Trophoblast cell (in vitro differentiated cells and primary cell): Measurements from ENCODE around the gene SLC5A3.

Experiments used
- DNase-seq, 2 donors: peaks; one replicate each; pipeline ENCODE4 v3.0.0-alpha.2; 2016
- H2AFZ ChIP-seq: 2 replicates; pipeline ENCODE4 v1.6.1; 2013; ENCODE audit warnings: low read length, moderate library complexity, mild to moderate bottlenecking; ENCODE audit not compliant: insufficient read depth, poor library complexity
- H2AK5ac ChIP-seq: 2 replicates; pipeline ENCODE4 v1.6.1; 2013; ENCODE audit warnings: mild to moderate bottlenecking, low read length
- H2BK120ac ChIP-seq: 2 replicates; pipeline ENCODE4 v1.6.1; 2013; ENCODE audit warnings: low read length, mild to moderate bottlenecking, moderate library complexity; ENCODE audit not compliant: insufficient read depth, poor library complexity
- H2BK12ac ChIP-seq: 2 replicates; pipeline ENCODE4 v1.6.1; 2013; ENCODE audit warnings: mild to moderate bottlenecking, low read length, moderate library complexity
- H2BK5ac ChIP-seq: 2 replicates; pipeline ENCODE4 v1.6.1; 2013; ENCODE audit warnings: low read length, low read depth, moderate library complexity, mild to moderate bottlenecking; ENCODE audit not compliant: poor library complexity
- H3K14ac ChIP-seq: 2 replicates; pipeline ENCODE4 v1.6.1; 2013; ENCODE audit warnings: mild to moderate bottlenecking, low read length
- H3K18ac ChIP-seq: 2 replicates; pipeline ENCODE4 v1.6.1; 2013; ENCODE audit warnings: mild to moderate bottlenecking, low read length
- H3K23ac ChIP-seq: 2 replicates; pipeline ENCODE4 v1.6.1; 2013; ENCODE audit warnings: low read length
- H3K27ac ChIP-seq: 2 replicates; pipeline ENCODE4 v1.5.1; 2013; ENCODE audit warnings: low read depth, mild to moderate bottlenecking, inconsistent platforms, low read length, moderate library complexity
- H3K27me3 ChIP-seq: 2 replicates; pipeline ENCODE4 v1.6.1; 2013; ENCODE audit warnings: inconsistent platforms, mild to moderate bottlenecking, low read length, moderate library complexity; ENCODE audit not compliant: insufficient read depth
- H3K36me3 ChIP-seq, 2 experiments: 1 replicate in 1 of 2; 2 replicates in 1 of 2; pipeline ENCODE4 v1.6.1; 2013; ENCODE audit warnings: low read length in 2 of 2, mild to moderate bottlenecking in 2 of 2, moderate library complexity in 1 of 2; ENCODE audit not compliant: insufficient read depth in 2 of 2, control insufficient read depth in 1 of 2
- H3K4ac ChIP-seq: 2 replicates; pipeline ENCODE4 v1.6.1; 2013; ENCODE audit warnings: low read depth, mild to moderate bottlenecking, low read length, moderate library complexity
- H3K4me1 ChIP-seq, 2 experiments: 1 replicate in 1 of 2; 2 replicates in 1 of 2; pipeline ENCODE4 v1.6.1; 2013; ENCODE audit warnings: low read length in 2 of 2, mild to moderate bottlenecking in 2 of 2, moderate library complexity in 1 of 2; ENCODE audit not compliant: insufficient read depth in 2 of 2, control insufficient read depth in 1 of 2
- H3K4me2 ChIP-seq: 2 replicates; pipeline ENCODE4 v1.6.1; 2013; ENCODE audit warnings: inconsistent platforms, mild to moderate bottlenecking, low read length, moderate library complexity
- H3K4me3 ChIP-seq: 2 replicates; pipeline ENCODE4 v1.5.1; 2013; ENCODE audit warnings: mild to moderate bottlenecking, low read depth, low read length, inconsistent platforms
- H3K79me1 ChIP-seq: one replicate; pipeline ENCODE4 v1.6.1; 2013; ENCODE audit warnings: low read length
- H3K79me2 ChIP-seq: 2 replicates; pipeline ENCODE4 v1.6.1; 2013; ENCODE audit warnings: low read length, mild to moderate bottlenecking; ENCODE audit not compliant: control insufficient read depth, insufficient read depth, poor library complexity
- H3K9ac ChIP-seq: 2 replicates; pipeline ENCODE4 v1.6.1; 2013; ENCODE audit warnings: mild to moderate bottlenecking, low read length
- H3K9me3 ChIP-seq: 2 replicates; pipeline ENCODE4 v1.6.1; 2013; ENCODE audit warnings: low read depth, mild to moderate bottlenecking, control low read depth, inconsistent platforms, low read length; ENCODE audit not compliant: insufficient read depth
- H4K12ac ChIP-seq: 2 replicates; pipeline ENCODE4 v1.6.1; 2013; ENCODE audit warnings: low read depth, mild to moderate bottlenecking, low read length, moderate library complexity
- H4K8ac ChIP-seq: 2 replicates; pipeline ENCODE4 v1.6.1; 2013; ENCODE audit warnings: low read depth, mild to moderate bottlenecking, low read length, moderate library complexity
- H4K91ac ChIP-seq: one replicate; pipeline ENCODE4 v1.6.1; 2013; ENCODE audit warnings: low read depth, mild to moderate bottlenecking, low read length, moderate library complexity
- WGBS: extraction: QIAGEN DNeasy Blood & Tissue Kit; methylation state at CpG from one replicate; pipeline ENCODE4 v1.1.7; 2013; ENCODE audit warnings: missing lambda C conversion rate; ENCODE audit not compliant: insufficient read length, insufficient coverage; ENCODE audit errors: extremely low coverage; 5-methylcytosine and 5-hydroxymethylcytosine counted together

Gene SLC5A3

DNA sequence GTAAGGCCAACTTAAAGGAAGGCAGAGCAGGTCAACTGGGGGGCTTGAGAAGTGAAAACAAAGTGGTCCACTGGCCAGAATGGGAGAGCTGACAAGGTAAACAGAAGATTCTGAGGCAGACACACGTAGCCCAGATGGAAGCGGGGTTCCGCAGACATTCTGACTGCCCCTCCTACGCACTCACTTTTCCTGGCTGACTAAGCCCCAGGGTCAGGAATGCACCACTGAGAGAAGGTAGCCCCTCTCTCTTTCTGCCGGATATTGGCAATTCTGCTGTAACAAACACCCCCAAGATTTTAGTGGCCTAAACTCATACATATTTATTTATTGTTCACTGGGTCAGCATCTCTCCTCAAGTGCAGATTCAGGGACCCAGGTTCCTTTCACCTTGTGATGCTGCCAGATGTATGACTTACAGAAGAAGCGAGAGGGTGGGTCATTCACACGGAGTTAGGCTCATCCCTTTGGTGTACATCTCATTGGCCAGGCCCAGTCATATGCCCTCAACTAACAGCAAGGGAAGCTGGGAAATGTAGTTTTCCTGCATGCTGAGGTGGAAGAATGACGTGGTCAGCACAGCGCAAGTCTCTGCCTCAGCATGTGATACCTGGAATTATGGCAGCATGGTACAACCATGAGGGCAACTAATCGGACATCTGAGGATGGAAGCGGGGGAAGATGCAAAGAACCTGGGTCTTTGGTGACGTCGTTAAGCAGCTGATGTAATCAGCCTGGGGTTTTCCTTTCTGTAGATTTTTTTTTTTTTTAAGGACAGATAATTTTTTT lies 43.4 kb upstream of the SLC5A3 start:
- H3K36me3 ChIP-seq = no peaks in the 10 kb centered on the region
- no peak overlapping the region for H2BK5ac ChIP-seq
- peak; percentile 89 to 95 for DNase-seq
- H3K4ac ChIP-seq = no peak overlapping the region
- no peak overlapping the region for H3K23ac ChIP-seq
- peak overlapping the region; percentile 48 for H4K8ac ChIP-seq
- H3K79me2 ChIP-seq = no peaks in the 10 kb centered on the region
- H3K27ac ChIP-seq = no peak overlapping the region
- WGBS = no CpG with 5 or more reads among the region's 13 CpGs
- peak overlapping the region; percentile 48 for H3K4me2 ChIP-seq
- H2BK120ac ChIP-seq = no peak overlapping the region
- H3K4me1 ChIP-seq = peaks cover 0 to 3% of the 10 kb centered on the region in 2 experiments
- no peak overlapping the region for H3K9ac ChIP-seq
- no peak overlapping the region for H3K18ac ChIP-seq
- no peak overlapping the region for H2AK5ac ChIP-seq
- no peak overlapping the region for H4K12ac ChIP-seq
- H3K9me3 ChIP-seq = no peaks in the 10 kb centered on the region
- H2BK12ac ChIP-seq = no peak overlapping the region
- no peak overlapping the region for H3K14ac ChIP-seq
- no peak overlapping the region for H3K4me3 ChIP-seq
- no peak overlapping the region for H4K91ac ChIP-seq
- H3K27me3 ChIP-seq = no peaks in the 10 kb centered on the region
- peak overlapping the region; percentile 69 for H2AFZ ChIP-seq
- no peaks in the 10 kb centered on the region for H3K79me1 ChIP-seq

DNA sequence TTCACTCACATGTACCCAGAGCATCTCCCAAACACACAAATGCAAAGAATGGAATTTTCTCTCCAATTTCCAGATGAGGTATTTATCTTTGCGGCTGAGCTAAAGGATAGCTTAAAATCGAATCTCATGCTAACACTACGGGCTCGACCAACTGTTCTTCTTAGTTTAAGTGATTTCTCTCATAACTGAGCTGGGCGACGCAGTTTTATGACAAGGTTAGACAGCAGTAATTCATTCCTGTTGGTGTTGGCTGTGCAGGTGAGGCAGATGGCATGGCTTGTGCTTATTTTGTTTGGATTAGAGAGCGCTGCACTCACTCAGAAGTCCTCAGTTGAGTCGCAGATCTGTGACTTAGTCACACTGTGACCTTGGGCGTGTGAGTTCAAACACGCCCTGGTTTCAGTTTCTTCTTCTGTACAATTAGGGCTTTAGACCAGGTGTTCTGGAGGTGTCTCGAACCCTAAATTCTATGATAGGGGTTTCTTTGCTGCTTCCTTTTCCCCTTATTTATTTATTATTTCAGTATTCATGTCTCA lies 41.5 kb upstream of the SLC5A3 start:
- no peak overlapping the region for H3K4me2 ChIP-seq
- H3K4me3 ChIP-seq = no peak overlapping the region
- no peak overlapping the region for H2BK120ac ChIP-seq
- no peak overlapping the region for H4K91ac ChIP-seq
- no peak overlapping the region for H4K8ac ChIP-seq
- no CpG with 5 or more reads among the region's 11 CpGs for WGBS
- no peak overlapping the region for H3K4ac ChIP-seq
- no peak overlapping the region for H4K12ac ChIP-seq
- no peak overlapping the region for H3K23ac ChIP-seq
- no peak overlapping the region for H2AFZ ChIP-seq
- H3K79me2 ChIP-seq = no peaks in the 10 kb centered on the region
- no peak overlapping the region for H3K9ac ChIP-seq
- H3K36me3 ChIP-seq = no peaks in the 10 kb centered on the region
- no peaks in the 10 kb centered on the region for H3K27me3 ChIP-seq
- no peak overlapping the region for H2BK5ac ChIP-seq
- no peak overlapping the region for H3K18ac ChIP-seq
- no peak overlapping the region for H2BK12ac ChIP-seq
- H3K79me1 ChIP-seq = no peaks in the 10 kb centered on the region
- no peak overlapping the region for H2AK5ac ChIP-seq
- no peak overlapping the region for H3K14ac ChIP-seq
- DNase-seq = no peak
- peaks cover 0 to 3% of the 10 kb centered on the region in 2 experiments for H3K4me1 ChIP-seq
- H3K27ac ChIP-seq = no peak overlapping the region
- H3K9me3 ChIP-seq = no peaks in the 10 kb centered on the region

DNA sequence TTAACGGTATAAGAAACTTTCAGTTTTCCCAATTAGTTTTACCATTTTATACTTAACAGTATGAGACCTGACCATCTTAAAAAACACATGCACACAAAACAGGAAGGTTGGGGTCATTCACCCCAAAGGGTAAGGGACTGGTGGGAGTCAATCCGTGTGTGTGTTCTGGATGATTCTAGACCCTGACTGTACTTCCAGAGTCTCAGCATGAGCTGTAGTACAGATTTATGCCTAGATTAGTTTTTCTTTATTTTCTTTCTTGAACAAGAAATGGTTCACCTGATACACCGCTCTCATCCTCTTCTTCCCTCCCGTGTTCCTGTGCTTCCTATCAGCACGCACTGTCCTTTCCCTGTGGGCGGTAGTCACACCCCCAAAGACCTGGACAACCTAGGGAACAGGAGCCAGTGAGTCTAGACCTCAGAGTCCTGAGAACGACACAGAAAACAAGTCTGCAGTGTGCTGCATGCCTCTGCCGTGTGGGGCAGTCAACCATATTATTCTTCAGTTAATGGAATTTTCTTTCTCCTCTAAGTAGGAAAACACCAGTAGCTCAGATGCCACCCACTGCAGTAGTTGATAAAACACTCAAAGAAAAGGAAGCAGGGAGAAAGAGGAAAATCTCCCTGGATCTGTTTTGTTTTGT lies 38.9 kb upstream of the SLC5A3 start:
- WGBS = no CpG with 5 or more reads among the region's 8 CpGs
- no peak overlapping the region for H3K27ac ChIP-seq

DNA sequence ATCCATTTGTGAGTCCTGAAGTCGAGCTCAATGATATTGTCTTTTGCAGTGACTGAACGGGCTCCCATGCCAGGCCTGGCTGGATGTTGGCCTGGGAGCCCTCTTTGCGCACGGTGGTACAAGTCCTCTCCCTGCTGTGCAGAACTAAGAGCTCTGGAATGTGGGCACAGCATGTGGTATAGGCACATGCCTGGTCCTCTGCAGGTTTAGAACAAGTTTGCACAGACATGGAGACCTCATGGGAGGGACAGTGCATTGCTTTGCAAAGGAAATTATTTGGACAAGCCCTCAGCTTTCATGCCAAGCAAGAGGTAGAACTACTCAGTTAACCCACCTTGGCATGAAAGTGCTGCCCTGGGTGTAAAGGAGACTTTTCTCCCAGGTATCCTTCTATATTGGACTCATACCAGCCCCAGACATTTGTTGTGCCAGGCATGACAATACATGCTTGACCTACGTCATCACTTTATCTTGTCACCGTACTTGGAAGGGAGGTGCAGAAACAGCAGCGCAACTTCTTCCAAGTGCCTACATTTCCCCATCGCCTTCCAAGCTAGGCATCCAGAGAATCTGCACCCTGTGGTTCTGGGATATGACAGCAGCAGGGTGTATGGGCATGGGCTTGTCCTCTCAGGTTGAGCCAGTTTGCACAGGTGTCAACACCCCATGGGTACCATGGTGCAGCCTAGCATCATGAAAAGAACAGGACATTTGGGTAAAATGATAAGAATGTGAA lies 37.6 kb upstream of the SLC5A3 start:
- no peak for DNase-seq
- Histone ChIP-seq H4K8ac (no peak overlapping the region), H2BK5ac (no peak overlapping the region)

More for the DNA sequence above, 38.9 kb upstream of the SLC5A3 start:
- Histone ChIP-seq H3K9ac (no peak overlapping the region), H3K4me3 (no peak overlapping the region), H3K4ac (no peak overlapping the region), H3K4me2 (no peak overlapping the region), H3K79me1 (no peaks in the 10 kb centered on the region), H3K79me2 (no peaks in the 10 kb centered on the region), H4K8ac (no peak overlapping the region), H2BK5ac (no peak overlapping the region), H3K27me3 (no peaks in the 10 kb centered on the region), H3K23ac (no peak overlapping the region), H2AFZ (no peak overlapping the region), H3K36me3 (no peaks in the 10 kb centered on the region), H2AK5ac (no peak overlapping the region), H3K9me3 (no peaks in the 10 kb centered on the region), H2BK12ac (no peak overlapping the region), H4K91ac (no peak overlapping the region), H3K14ac (no peak overlapping the region), H4K12ac (no peak overlapping the region), H3K18ac (no peak overlapping the region), H2BK120ac (no peak overlapping the region), H3K4me1 (peaks cover 0 to 9% of the 10 kb centered on the region in 2 experiments)
- no peak for DNase-seq

More for the DNA sequence above, 37.6 kb upstream of the SLC5A3 start:
- no CpG with 5 or more reads among the region's 8 CpGs for WGBS
- Histone ChIP-seq H3K79me2 (no peaks in the 10 kb centered on the region), H3K36me3 (no peaks in the 10 kb centered on the region), H3K79me1 (no peaks in the 10 kb centered on the region), H3K27me3 (no peaks in the 10 kb centered on the region), H3K14ac (no peak overlapping the region), H3K18ac (no peak overlapping the region), H3K9me3 (no peaks in the 10 kb centered on the region), H3K4me3 (no peak overlapping the region), H4K12ac (no peak overlapping the region), H3K4ac (no peak overlapping the region), H3K23ac (no peak overlapping the region), H3K4me1 (peaks cover 0 to 8% of the 10 kb centered on the region in 2 experiments), H3K27ac (no peak overlapping the region), H2AFZ (no peak overlapping the region), H3K4me2 (no peak overlapping the region), H3K9ac (peak overlapping the region; percentile 35), H2BK120ac (no peak overlapping the region), H4K91ac (no peak overlapping the region), H2AK5ac (no peak overlapping the region), H2BK12ac (no peak overlapping the region)
